Measurements from ENCODE around the gene EIF2S3B.
"Not testable (repeated sequence)": the region's sequence is repeated elsewhere in the genome, so short reads cannot be mapped to it uniquely, and the experiment has no call there.

EIF2S3B gene

DNA sequence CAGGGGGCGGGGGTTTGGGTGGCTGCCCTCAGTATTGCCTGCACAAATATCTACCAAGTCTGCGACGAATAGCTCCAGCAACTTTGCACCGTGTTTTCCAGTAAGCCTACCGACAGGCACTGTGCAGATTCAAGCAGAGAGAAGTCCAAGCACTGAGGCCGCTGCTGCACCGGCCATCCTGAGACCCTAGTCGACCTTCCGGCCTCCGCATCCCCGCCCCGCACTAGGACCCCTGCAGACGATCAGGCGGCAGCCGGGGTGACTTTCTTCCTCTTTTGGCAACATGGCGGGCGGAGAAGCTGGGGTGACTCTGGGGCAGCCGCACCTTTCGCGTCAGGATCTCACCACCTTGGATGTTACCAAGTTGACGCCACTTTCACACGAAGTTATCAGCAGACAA is at the start of gene EIF2S3B:
Gene EIF2S3B (plus strand): TSS at position 271 of the 400 bp plus-strand sequence. CDS start 13 bp downstream, at position 284.
- Histone ChIP-seq H3K4me3 (no peak within 1 kb of the TSS), H3K9ac (ENCODE audit: insufficient read length) (no peak within 1 kb of the TSS), H3K36me3 (ENCODE audit: insufficient read depth, low read length) (no peaks in the 10 kb centered on the region), H3K9me3 (ENCODE audit: low read depth, low read length) (no peaks in the 10 kb centered on the region), H3K27ac (no peak within 1 kb of the TSS)
- DNase-seq (ENCODE audit: low read depth, low spot score) = no peak
- TF ChIP-seq EZH2 (IDR thresholded peaks at IDR 0.05) (no peak), POLR2AphosphoS5 (IDR thresholded peaks at IDR 0.05; ENCODE audit: borderline replicate concordance, low read depth, low read length) (no peak), FOXP2 (optimal IDR thresholded peaks at IDR 0.05; ENCODE audit: control extremely low read depth, extremely low read length, insufficient read depth) (no peak)

DNA sequence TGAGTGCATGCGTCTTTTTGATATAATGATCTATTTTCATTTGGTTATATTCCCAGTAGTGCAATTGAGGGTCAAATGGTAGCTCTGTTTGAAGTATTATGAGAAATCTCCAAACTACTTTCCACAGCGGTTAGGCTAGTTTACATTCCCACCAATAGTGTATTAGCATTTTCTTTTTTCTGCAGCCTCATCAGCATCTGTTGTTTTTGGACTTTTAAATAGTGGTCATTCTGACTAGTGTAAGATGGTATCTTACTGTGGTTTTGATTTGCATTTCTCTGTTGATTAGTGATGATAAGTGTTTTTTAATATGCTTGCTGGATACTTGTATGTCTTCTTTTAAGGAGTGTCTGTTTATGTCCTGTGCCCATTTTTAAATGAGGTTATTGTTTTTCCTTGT is 48.8 kb upstream of the EIF2S3B start:
- Histone ChIP-seq H3K36me3 (ENCODE audit: insufficient read depth, low read length) (no peaks in the 10 kb centered on the region), H3K9me3 (ENCODE audit: low read depth, low read length) (no peaks in the 10 kb centered on the region), H3K27ac (no peak overlapping the region), H3K4me3 (no peak overlapping the region), H3K9ac (ENCODE audit: insufficient read length) (no peak overlapping the region)
- TF ChIP-seq EZH2 (IDR thresholded peaks at IDR 0.05) (no peak), FOXP2 (optimal IDR thresholded peaks at IDR 0.05; ENCODE audit: control extremely low read depth, extremely low read length, insufficient read depth) (no peak), POLR2AphosphoS5 (IDR thresholded peaks at IDR 0.05; ENCODE audit: borderline replicate concordance, low read depth, low read length) (no peak)
- no peak for DNase-seq (ENCODE audit: low read depth, low spot score)

DNA sequence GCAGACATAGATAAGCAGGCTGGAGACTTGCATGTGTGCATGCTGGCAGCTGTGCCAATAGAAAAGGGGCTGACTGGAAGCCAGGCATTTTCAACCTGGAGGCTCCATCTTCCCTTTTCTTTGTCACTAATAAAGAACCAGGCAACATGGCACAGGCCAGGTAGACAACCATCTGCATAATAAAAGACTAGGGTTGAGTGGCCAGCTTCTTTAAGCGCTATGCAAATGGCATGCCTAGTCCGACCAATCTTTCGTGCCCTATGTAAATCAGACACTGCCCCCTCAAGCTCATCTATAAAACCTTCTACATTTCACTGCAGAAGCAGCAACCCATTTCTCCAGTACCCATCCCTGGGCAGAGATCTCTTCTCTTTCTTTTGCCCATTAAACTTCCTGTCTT is 47.9 kb upstream of the EIF2S3B start:
- Histone ChIP-seq H3K27ac (no peak overlapping the region), H3K4me3 (no peak overlapping the region), H3K36me3 (ENCODE audit: insufficient read depth, low read length) (no peaks in the 10 kb centered on the region), H3K9me3 (ENCODE audit: low read depth, low read length) (no peaks in the 10 kb centered on the region), H3K9ac (ENCODE audit: insufficient read length) (no peak overlapping the region)
- no peak for DNase-seq (ENCODE audit: low read depth, low spot score)
- TF ChIP-seq FOXP2 (optimal IDR thresholded peaks at IDR 0.05; ENCODE audit: control extremely low read depth, extremely low read length, insufficient read depth) (no peak), EZH2 (IDR thresholded peaks at IDR 0.05) (no peak), POLR2AphosphoS5 (IDR thresholded peaks at IDR 0.05; ENCODE audit: borderline replicate concordance, low read depth, low read length) (no peak)

DNA sequence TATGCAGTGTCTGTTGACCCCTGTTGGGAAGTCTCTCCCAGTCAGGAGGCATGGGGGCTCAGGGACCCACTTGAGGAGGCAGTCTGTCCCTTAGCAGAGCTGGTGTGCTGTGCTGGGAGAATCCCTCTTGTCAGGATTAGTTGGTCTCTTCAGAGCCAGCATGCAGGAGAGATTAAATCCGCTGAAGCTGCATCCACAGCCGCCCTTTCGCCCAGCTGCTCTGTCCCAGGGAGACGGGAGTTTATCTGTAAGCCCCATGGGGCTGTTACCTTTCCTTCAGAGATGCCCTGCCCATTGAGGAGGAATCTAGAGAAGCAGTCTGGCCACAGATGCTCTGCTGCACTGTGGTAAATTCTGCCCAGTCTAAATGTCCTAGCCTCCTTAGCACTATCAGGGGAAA is 39.4 kb upstream of the EIF2S3B start:
- no peak for TF ChIP-seq FOXP2 (optimal IDR thresholded peaks at IDR 0.05; ENCODE audit: control extremely low read depth, extremely low read length, insufficient read depth)
- no peak for TF ChIP-seq EZH2 (IDR thresholded peaks at IDR 0.05)
- TF ChIP-seq POLR2AphosphoS5 (IDR thresholded peaks at IDR 0.05; ENCODE audit: borderline replicate concordance, low read depth, low read length) = no peak
- Histone ChIP-seq H3K4me3 (no peak overlapping the region), H3K36me3 (ENCODE audit: insufficient read depth, low read length) (no peaks in the 10 kb centered on the region), H3K9me3 (ENCODE audit: low read depth, low read length) (no peaks in the 10 kb centered on the region), H3K27ac (no peak overlapping the region), H3K9ac (ENCODE audit: insufficient read length) (no peak overlapping the region)
- no peak for DNase-seq (ENCODE audit: low read depth, low spot score)

DNA sequence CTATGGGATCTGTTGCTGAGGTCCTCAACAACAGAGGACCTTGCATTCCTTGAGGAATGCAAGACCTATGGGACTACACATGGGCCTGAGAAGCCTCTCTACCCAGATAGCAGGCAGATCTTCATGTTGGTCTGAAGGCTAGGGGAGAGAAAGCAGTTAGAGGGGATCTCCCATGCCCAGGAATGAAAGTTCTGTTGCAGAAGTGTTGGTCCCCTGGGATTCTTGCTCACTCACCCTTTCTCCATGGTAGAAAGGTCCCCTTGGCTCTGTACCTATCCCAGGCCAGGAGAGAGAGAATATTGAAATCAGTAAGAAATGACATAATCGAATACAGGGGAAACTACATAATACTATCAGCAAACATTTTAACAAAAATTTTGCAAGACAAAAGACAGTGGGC is 36.0 kb upstream of the EIF2S3B start:
- no peak for DNase-seq (ENCODE audit: low read depth, low spot score)
- H3K9me3 ChIP-seq (ENCODE audit: low read depth, low read length) = no peaks in the 10 kb centered on the region
- no peak overlapping the region for H3K9ac ChIP-seq (ENCODE audit: insufficient read length)
- no peaks in the 10 kb centered on the region for H3K36me3 ChIP-seq (ENCODE audit: insufficient read depth, low read length)
- no peak overlapping the region for H3K4me3 ChIP-seq
- TF ChIP-seq POLR2AphosphoS5 (IDR thresholded peaks at IDR 0.05; ENCODE audit: borderline replicate concordance, low read depth, low read length) (no peak), FOXP2 (optimal IDR thresholded peaks at IDR 0.05; ENCODE audit: control extremely low read depth, extremely low read length, insufficient read depth) (no peak)
- no peak overlapping the region for H3K27ac ChIP-seq

DNA sequence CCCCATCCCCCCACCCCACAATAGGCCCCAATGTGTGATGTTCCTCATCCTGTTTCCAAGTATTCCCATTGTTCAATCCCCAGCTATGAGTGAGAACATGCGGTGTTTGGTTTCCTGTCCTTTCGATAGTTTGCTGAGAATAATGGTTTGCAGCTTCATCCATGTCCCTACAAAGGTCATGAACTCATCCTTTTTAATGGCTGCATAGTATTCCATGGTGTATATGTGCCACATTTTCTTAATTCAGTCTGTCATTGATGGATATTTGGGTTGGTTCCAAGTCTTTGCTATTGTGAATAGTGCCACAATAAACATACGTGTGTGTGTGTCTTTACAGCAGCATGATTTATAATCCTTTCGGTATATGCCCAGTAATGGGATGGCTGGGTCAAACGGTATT is 32.9 kb upstream of the EIF2S3B start:
- H3K4me3 ChIP-seq; DNase-seq (ENCODE audit: low read depth, low spot score); H3K27ac ChIP-seq; H3K9me3 ChIP-seq (ENCODE audit: low read depth, low read length); H3K9ac ChIP-seq (ENCODE audit: insufficient read length); H3K36me3 ChIP-seq (ENCODE audit: insufficient read depth, low read length): not testable (repeated sequence)

DNA sequence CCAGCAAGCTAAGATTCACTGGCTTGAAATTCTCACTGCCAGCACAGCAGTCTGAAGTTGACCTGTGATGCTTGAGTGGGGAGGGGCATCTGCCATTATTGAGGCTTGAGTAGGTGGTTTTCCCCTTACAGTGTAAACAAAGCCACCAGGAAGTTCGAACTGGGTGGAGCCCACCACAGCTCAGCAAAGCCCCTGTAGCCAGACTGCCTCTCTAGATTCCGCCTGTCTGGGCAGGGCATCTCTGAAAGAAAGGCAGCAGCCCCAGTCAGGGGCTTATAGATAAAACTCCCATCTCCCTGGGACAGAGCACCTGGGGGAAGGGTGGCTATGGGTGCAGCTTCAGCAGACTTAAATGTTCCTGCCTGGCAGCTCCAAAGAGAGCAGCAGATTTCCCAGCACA is 23.8 kb upstream of the EIF2S3B start:
- not testable (repeated sequence) for H3K27ac ChIP-seq; H3K9me3 ChIP-seq (ENCODE audit: low read depth, low read length); H3K4me3 ChIP-seq; H3K36me3 ChIP-seq (ENCODE audit: insufficient read depth, low read length); DNase-seq (ENCODE audit: low read depth, low spot score); H3K9ac ChIP-seq (ENCODE audit: insufficient read length)

DNA sequence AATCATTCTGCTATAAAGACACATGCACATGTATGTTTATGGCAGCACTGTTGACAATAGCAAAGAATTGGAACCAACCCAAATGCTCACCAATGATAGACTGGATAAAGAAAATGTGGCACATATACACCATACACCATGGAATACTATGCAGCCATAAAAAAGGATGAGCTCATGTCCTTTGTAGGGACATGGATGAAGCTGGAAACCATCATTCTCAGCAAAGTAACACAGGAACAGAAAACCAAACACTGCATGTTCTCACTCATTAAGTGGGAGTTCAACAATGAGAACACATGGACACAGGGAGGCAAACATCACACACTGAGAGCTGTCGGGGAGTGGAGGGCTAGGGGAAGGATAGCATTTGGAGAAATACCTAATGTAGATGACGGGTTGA is 18.4 kb upstream of the EIF2S3B start:
- H3K9ac ChIP-seq (ENCODE audit: insufficient read length); H3K36me3 ChIP-seq (ENCODE audit: insufficient read depth, low read length); H3K9me3 ChIP-seq (ENCODE audit: low read depth, low read length); H3K27ac ChIP-seq; DNase-seq (ENCODE audit: low read depth, low spot score); H3K4me3 ChIP-seq: not testable (repeated sequence)

DNA sequence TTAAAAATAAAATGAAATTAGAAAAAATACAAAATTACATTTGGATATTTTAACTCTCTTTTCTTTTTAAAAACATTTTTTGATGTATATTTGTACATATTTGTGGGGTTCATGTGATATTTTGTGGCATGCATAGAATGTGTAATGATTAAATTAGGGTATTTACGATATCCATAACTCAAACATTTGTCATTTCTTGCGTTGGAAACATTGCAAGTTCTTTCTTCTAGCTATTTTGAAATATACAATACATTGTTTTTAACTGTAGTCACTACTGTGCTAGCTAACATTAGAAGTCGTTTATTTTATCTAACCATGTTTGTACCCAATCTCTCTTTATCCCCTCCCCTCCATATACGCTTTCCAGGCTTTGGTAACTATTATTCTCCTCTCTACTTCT is 13.9 kb upstream of the EIF2S3B start:
- Histone ChIP-seq H3K9me3 (ENCODE audit: low read depth, low read length) (no peaks in the 10 kb centered on the region), H3K9ac (ENCODE audit: insufficient read length) (no peak overlapping the region), H3K27ac (no peak overlapping the region), H3K4me3 (no peak overlapping the region), H3K36me3 (ENCODE audit: insufficient read depth, low read length) (no peaks in the 10 kb centered on the region)
- DNase-seq (ENCODE audit: low read depth, low spot score) = no peak
- TF ChIP-seq FOXP2 (optimal IDR thresholded peaks at IDR 0.05; ENCODE audit: control extremely low read depth, extremely low read length, insufficient read depth) (no peak), EZH2 (IDR thresholded peaks at IDR 0.05) (no peak), POLR2AphosphoS5 (IDR thresholded peaks at IDR 0.05; ENCODE audit: borderline replicate concordance, low read depth, low read length) (no peak)

DNA sequence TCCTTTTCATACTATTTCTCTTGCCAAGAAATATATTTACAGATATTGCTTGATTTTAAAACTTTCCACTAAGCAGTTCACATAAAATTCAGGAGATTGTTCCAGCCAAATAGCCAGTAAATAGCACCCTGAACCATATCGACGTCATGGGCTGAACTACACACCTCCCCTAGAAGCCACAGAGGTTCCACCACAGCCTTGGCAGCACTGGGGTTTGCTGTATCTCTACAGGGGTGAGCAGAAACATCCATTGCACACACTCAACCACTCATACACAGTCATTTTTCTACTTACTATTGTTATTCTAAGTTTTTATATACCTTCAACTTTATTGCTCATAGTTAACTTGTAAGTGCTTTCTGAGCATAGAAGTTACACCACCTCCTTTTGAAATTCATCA is 8.1 kb upstream of the EIF2S3B start:
- H3K9ac ChIP-seq (ENCODE audit: insufficient read length) = no peak overlapping the region
- H3K4me3 ChIP-seq = no peak overlapping the region
- TF ChIP-seq EZH2 (IDR thresholded peaks at IDR 0.05) (no peak), FOXP2 (optimal IDR thresholded peaks at IDR 0.05; ENCODE audit: control extremely low read depth, extremely low read length, insufficient read depth) (no peak), POLR2AphosphoS5 (IDR thresholded peaks at IDR 0.05; ENCODE audit: borderline replicate concordance, low read depth, low read length) (no peak)
- no peaks in the 10 kb centered on the region for H3K36me3 ChIP-seq (ENCODE audit: insufficient read depth, low read length)
- H3K9me3 ChIP-seq (ENCODE audit: low read depth, low read length) = no peaks in the 10 kb centered on the region
- no peak overlapping the region for H3K27ac ChIP-seq
- DNase-seq (ENCODE audit: low read depth, low spot score) = no peak

Measured in SK-N-MC (cell line).